ENCODE data around the gene UCP2. TPM values are rescaled to one million over a fixed set of nuclear protein-coding genes. Genes with fewer than 3 reads are reported as not detected.
A peak's percentile ranks its signal among the peaks of the same experiment; 100 is the strongest.

UCP2 gene, protein sequence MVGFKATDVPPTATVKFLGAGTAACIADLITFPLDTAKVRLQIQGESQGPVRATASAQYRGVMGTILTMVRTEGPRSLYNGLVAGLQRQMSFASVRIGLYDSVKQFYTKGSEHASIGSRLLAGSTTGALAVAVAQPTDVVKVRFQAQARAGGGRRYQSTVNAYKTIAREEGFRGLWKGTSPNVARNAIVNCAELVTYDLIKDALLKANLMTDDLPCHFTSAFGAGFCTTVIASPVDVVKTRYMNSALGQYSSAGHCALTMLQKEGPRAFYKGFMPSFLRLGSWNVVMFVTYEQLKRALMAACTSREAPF
- total RNA-seq (2021) (54.0 to 66.8 TPM (median 64.2 TPM) in 3 replicates), Bru-seq, nascent RNA (percentile 84 among the genes with signal in this experiment)
- long read RNA-seq, experiment 1, transcript UCP2-201 (8 exons, 2,113 nt) = major isoform, 132 of 144 reads
- long read RNA-seq, experiment 1, partial matches to known transcripts = 6 of 144 reads
- long read RNA-seq, experiment 1, other reads (novel, unspliced or antisense) = 3 of 144 reads
- long read RNA-seq, experiment 2, transcript UCP2-201 (8 exons, 2,113 nt) = major isoform, 55 of 78 reads
- long read RNA-seq, experiment 2, partial matches to known transcripts = 13 of 78 reads
- long read RNA-seq, experiment 2, other reads (novel, unspliced or antisense) = 6 of 78 reads
- long read RNA-seq, experiment 3, transcript UCP2-201 (8 exons, 2,113 nt) = major isoform, 73 of 78 reads
- long read RNA-seq, experiment 3, partial matches to known transcripts = 2 of 78 reads
- long read RNA-seq, experiment 3, other reads (novel, unspliced or antisense) = 2 of 78 reads

DNA sequence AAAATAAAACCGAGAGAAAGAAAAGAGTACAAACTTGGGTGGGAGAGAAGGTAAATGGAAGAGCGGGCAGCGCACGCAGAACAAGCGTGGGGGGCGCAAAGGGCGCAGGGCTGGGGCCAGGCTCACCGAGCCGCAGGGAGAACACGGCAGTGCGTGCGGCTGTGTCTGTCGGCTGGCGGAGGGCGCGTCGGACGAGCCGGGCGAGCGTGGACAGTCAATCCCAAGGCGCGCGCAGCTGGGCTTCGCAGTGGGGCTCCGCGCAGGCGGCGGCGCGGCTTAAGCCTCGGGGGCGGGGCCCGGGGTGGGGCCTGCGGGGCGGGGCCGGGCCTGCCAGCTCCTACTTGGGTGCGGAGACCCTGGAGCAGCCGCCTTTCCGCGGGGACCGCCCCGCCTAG, at the start of gene UCP2:
Gene UCP2, minus strand, starts transcription at position 249 of the 395 bp plus-strand sequence. CDS start 4,465 bp downstream, outside the sequence.
- peak; percentile 61 for ATAC-seq
- peaks cover 6% of the 10 kb centered on the region for H3K27me3 Mint-ChIP-seq (ENCODE audit: low read depth)
- POLR2A ChIA-PET = interaction anchor here (0.6 to 1.5 kb wide), 4 partner anchors 10 to 241 kb away, joined by 4 to 8 read pairs (median 7); no protein-coding TSS in a partner anchor
- TF ChIP-seq ZNF232 (CRISPR knock-in tag; IDR thresholded peaks at IDR 0.05) (no peak; the same call in 1 of the 2 replicates), NFE2L1 (CRISPR knock-in tag; IDR thresholded peaks at IDR 0.05) (0 out of 2 replicates have a peak, but pooled peaks have one; percentile 33), RORB (CRISPR knock-in tag; IDR thresholded peaks at IDR 0.05) (no peak), OVOL2 (CRISPR knock-in tag; IDR thresholded peaks at IDR 0.05; ENCODE audit: borderline replicate concordance) (no peak)
- TF ChIP-seq, protein P1, sequence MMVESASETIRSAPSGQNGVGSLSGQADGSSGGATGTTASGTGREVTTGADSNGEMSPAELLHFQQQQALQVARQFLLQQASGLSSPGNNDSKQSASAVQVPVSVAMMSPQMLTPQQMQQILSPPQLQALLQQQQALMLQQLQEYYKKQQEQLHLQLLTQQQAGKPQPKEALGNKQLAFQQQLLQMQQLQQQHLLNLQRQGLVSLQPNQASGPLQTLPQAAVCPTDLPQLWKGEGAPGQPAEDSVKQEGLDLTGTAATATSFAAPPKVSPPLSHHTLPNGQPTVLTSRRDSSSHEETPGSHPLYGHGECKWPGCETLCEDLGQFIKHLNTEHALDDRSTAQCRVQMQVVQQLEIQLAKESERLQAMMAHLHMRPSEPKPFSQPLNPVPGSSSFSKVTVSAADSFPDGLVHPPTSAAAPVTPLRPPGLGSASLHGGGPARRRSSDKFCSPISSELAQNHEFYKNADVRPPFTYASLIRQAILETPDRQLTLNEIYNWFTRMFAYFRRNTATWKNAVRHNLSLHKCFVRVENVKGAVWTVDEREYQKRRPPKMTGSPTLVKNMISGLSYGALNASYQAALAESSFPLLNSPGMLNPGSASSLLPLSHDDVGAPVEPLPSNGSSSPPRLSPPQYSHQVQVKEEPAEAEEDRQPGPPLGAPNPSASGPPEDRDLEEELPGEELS (CRISPR knock-in tag; IDR thresholded peaks at IDR 0.05) = peak; percentile 59; the same call in 1 of the 2 replicates
- peak; percentile 78 for DNase-seq (ENCODE audit: low spot score)
- no peaks in the 10 kb centered on the region for H3K9me3 Mint-ChIP-seq
- peak within 1 kb of the TSS; percentile 100 for H3K27ac Mint-ChIP-seq
- H3K36me3 Mint-ChIP-seq = peaks cover 29% of the 10 kb centered on the region
- CTCF ChIA-PET = interaction anchor here (0.5 to 2.4 kb wide), 8 partner anchors 16 to 327 kb away, joined by 3 to 9 read pairs (median 3); partner anchors contain the start of genes C2CD3 and PPME1
- peaks cover 32% of the 10 kb centered on the region for H3K4me1 Mint-ChIP-seq
- peak within 1 kb of the TSS; percentile 94 for H3K4me3 Mint-ChIP-seq

DNA sequence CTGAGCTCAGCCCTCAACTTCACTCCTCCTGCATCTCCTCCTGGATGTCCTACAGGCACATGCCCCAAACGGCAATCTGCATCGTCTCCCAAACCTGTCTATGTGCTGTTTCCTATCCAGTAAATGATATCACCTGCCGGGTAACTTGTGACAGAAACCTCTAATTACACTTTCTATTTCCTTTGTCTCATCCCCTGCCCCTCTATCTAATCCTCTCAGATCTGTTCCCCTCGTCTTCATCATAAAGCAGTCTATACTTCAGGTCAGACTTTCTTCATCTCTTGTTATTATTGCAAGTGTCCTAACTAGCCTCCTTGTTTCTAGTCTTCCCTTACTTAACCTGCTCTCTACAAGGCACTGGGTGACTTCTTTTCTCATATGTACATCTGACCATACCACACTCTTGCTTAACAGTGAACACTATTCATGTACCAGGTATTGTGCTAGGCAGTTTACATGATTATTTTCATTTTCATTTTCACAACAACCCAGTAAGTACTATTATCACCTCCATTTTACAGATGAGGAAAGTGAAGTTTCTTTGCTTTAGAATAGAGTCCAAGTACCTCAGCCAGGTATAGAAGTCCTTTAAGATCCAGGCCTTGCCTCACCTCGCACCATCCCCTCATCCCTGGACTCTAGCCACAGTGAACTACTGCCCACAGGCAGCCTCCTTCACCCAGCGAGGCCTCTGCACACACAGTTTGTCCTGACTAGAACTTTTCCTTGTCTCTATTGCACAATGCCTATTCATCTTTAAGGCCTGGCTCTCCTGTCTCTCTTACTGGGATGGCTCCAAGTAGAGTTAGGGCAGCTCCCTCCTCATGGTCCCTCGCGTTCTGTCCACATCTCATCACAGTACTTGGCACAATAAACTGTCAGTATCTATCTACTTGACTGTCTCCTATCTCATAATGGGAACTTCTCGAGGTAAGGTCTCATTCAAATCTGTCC, 48.4 kb upstream of the UCP2 start:
- DNase-seq (ENCODE audit: low spot score) (no peak), ATAC-seq (no peak)
- Mint-ChIP-seq H3K4me1 (no peaks in the 10 kb centered on the region), H3K9me3 (no peaks in the 10 kb centered on the region), H3K27ac (peak overlapping the region; percentile 1; the same call in 1 of the 2 replicates), H3K36me3 (peaks cover 2% of the 10 kb centered on the region; the same call in 1 of the 2 replicates), H3K27me3 (ENCODE audit: low read depth) (no peaks in the 10 kb centered on the region), H3K4me3 (no peak overlapping the region)
- TF ChIP-seq ZNF423 (CRISPR knock-in tag; IDR thresholded peaks at IDR 0.05) = no peak
- ChIA-PET POLR2A (no interaction called here), CTCF (no interaction called here)

DNA sequence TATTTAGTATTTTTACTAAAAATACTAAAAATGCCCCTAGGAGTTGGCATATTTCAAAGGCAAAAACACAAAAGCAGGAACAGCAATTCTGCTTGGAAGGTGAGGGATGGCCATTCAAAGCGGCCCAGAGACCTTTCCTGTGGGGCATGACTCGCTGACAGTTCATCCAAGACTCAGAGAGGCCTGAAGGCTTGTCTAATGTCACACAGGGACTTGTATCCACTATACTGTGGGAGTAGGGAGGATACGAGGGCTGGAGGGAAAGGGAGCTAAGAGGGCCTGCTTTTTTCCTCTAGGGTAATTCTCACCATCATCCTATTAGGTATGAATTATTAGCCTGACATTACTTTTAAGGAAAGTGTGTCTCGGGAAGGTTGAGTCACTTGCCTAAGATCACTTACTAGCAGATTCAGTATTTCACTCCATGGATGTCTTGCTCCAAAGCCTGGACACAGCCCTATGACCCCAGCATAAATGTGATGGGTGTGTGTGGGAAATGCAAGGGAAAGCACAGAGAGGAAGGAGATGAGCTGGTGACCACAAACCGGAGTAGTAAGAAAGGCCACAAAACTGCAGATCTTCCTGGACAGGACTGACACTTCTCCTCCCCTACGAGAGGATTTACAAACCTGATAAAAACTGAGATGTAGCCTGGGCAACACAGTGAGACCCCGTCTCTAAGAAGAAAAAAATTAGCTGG, 43.0 kb upstream of the UCP2 start:
- peaks cover 6% of the 10 kb centered on the region for H3K4me1 Mint-ChIP-seq
- ATAC-seq = no peak
- H3K9me3 Mint-ChIP-seq = no peaks in the 10 kb centered on the region
- H3K4me3 Mint-ChIP-seq = no peak overlapping the region
- ChIA-PET CTCF (no interaction called here), POLR2A (no interaction called here)
- no peaks in the 10 kb centered on the region for H3K27me3 Mint-ChIP-seq (ENCODE audit: low read depth)
- TF ChIP-seq EMX1 (CRISPR knock-in tag; IDR thresholded peaks at IDR 0.05) (no peak), OVOL2 (CRISPR knock-in tag; IDR thresholded peaks at IDR 0.05; ENCODE audit: borderline replicate concordance) (no peak), ZNF121 (CRISPR knock-in tag; IDR thresholded peaks at IDR 0.05) (no peak), NFE2L1 (CRISPR knock-in tag; IDR thresholded peaks at IDR 0.05) (no peak)
- TF ChIP-seq, protein P2, sequence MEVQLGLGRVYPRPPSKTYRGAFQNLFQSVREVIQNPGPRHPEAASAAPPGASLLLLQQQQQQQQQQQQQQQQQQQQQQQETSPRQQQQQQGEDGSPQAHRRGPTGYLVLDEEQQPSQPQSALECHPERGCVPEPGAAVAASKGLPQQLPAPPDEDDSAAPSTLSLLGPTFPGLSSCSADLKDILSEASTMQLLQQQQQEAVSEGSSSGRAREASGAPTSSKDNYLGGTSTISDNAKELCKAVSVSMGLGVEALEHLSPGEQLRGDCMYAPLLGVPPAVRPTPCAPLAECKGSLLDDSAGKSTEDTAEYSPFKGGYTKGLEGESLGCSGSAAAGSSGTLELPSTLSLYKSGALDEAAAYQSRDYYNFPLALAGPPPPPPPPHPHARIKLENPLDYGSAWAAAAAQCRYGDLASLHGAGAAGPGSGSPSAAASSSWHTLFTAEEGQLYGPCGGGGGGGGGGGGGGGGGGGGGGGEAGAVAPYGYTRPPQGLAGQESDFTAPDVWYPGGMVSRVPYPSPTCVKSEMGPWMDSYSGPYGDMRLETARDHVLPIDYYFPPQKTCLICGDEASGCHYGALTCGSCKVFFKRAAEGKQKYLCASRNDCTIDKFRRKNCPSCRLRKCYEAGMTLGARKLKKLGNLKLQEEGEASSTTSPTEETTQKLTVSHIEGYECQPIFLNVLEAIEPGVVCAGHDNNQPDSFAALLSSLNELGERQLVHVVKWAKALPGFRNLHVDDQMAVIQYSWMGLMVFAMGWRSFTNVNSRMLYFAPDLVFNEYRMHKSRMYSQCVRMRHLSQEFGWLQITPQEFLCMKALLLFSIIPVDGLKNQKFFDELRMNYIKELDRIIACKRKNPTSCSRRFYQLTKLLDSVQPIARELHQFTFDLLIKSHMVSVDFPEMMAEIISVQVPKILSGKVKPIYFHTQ (CRISPR knock-in tag; IDR thresholded peaks at IDR 0.05) = no peak
- TF ChIP-seq, protein P3, sequence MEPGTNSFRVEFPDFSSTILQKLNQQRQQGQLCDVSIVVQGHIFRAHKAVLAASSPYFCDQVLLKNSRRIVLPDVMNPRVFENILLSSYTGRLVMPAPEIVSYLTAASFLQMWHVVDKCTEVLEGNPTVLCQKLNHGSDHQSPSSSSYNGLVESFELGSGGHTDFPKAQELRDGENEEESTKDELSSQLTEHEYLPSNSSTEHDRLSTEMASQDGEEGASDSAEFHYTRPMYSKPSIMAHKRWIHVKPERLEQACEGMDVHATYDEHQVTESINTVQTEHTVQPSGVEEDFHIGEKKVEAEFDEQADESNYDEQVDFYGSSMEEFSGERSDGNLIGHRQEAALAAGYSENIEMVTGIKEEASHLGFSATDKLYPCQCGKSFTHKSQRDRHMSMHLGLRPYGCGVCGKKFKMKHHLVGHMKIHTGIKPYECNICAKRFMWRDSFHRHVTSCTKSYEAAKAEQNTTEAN (CRISPR knock-in tag; IDR thresholded peaks at IDR 0.05) = no peak
- TF ChIP-seq, protein P4, sequence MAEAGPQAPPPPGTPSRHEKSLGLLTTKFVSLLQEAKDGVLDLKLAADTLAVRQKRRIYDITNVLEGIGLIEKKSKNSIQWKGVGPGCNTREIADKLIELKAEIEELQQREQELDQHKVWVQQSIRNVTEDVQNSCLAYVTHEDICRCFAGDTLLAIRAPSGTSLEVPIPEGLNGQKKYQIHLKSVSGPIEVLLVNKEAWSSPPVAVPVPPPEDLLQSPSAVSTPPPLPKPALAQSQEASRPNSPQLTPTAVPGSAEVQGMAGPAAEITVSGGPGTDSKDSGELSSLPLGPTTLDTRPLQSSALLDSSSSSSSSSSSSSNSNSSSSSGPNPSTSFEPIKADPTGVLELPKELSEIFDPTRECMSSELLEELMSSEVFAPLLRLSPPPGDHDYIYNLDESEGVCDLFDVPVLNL (CRISPR knock-in tag; IDR thresholded peaks at IDR 0.05; ENCODE audit: borderline replicate concordance, low read depth) = no peak
- TF ChIP-seq, protein P5, sequence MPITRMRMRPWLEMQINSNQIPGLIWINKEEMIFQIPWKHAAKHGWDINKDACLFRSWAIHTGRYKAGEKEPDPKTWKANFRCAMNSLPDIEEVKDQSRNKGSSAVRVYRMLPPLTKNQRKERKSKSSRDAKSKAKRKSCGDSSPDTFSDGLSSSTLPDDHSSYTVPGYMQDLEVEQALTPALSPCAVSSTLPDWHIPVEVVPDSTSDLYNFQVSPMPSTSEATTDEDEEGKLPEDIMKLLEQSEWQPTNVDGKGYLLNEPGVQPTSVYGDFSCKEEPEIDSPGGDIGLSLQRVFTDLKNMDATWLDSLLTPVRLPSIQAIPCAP (CRISPR knock-in tag; IDR thresholded peaks at IDR 0.05) = no peak
- no peak for DNase-seq (ENCODE audit: low spot score)
- peaks cover 5% of the 10 kb centered on the region; the same call in 1 of the 2 replicates for H3K36me3 Mint-ChIP-seq
- no peak overlapping the region for H3K27ac Mint-ChIP-seq

All from WTC11 (cell line).